GM18508 (cell line): ENCODE results near the gene SLC22A5.

ENCODE experiments used
- ATAC-seq: cut with Tn5 transposase; IDR thresholded peaks from one replicate; pipeline ENCODE4 v1.9.1; 2021; ENCODE audit warnings: moderate number of reproducible peaks; ENCODE audit not compliant: insufficient read depth, unreplicated experiment

Gene SLC22A5

GRCh38 chr5:132369474-132370180 is at the start of gene SLC22A5:
Gene SLC22A5, plus strand, starts transcription at chr5:132369710. Its CDS starts 263 bp downstream, at chr5:132369973.
- ATAC-seq: peak; percentile 58

- no peak for ATAC-seq
These were observed 49.5 kb upstream of the SLC22A5 start for GRCh38 chr5:132319975-132320374.

- ATAC-seq: no peak
These were observed 48.3 kb upstream of the SLC22A5 start for GRCh38 chr5:132321109-132321721.

GRCh38 chr5:132322266-132322665 is 47.2 kb upstream of the SLC22A5 start:
- no peak for ATAC-seq

- no peak for ATAC-seq
These were observed 46.3 kb upstream of the SLC22A5 start for GRCh38 chr5:132323202-132323601.

GRCh38 chr5:132325691-132326090 is 43.8 kb upstream of the SLC22A5 start:
- ATAC-seq: no peak

- ATAC-seq: no peak
These were observed 42.1 kb upstream of the SLC22A5 start for GRCh38 chr5:132327252-132327955.

GRCh38 chr5:132334812-132335211 is 34.7 kb upstream of the SLC22A5 start:
- no peak for ATAC-seq

GRCh38 chr5:132335402-132335801 is 34.1 kb upstream of the SLC22A5 start:
- ATAC-seq: no peak

- no peak for ATAC-seq
These were observed 30.0 kb upstream of the SLC22A5 start for GRCh38 chr5:132339502-132339901.

- ATAC-seq: no peak
These were observed 27.0 kb upstream of the SLC22A5 start for GRCh38 chr5:132342291-132343180.

- ATAC-seq: no peak
These were observed 24.6 kb upstream of the SLC22A5 start for GRCh38 chr5:132344775-132345514.

- ATAC-seq: no peak
These were observed 16.0 kb upstream of the SLC22A5 start for GRCh38 chr5:132353486-132353995.

GRCh38 chr5:132354381-132355139 is 14.9 kb upstream of the SLC22A5 start:
- ATAC-seq: no peak

- no peak for ATAC-seq
These were observed 14.3 kb upstream of the SLC22A5 start for GRCh38 chr5:132355140-132355765.

GRCh38 chr5:132358775-132359174 is 10.7 kb upstream of the SLC22A5 start:
- ATAC-seq: no peak

GRCh38 chr5:132362086-132362485 is 7.4 kb upstream of the SLC22A5 start:
- no peak for ATAC-seq

- no peak for ATAC-seq
These were observed 5.9 kb upstream of the SLC22A5 start for GRCh38 chr5:132363431-132364112.
